Measurements from ENCODE around the gene D2HGDH. TPM values are rescaled to one million over a fixed set of nuclear protein-coding genes. Genes with fewer than 3 reads are reported as not detected.

The D2HGDH gene
- total RNA-seq: 19.6 TPM
- long read RNA-seq, transcript D2HGDH-201 (10 exons, 2,617 nt): major isoform, 25 of 40 reads
- long read RNA-seq, partial matches to known transcripts: 9 of 40 reads
- long read RNA-seq, other reads (novel, unspliced or antisense): 5 of 40 reads

- ATAC-seq (peak; percentile 95), DNase-seq (ENCODE audit: missing footprints) (peak; percentile 98)
- intact Hi-C loops (cut with DNase I): loop anchor here (1.0 to 5.0 kb wide), 3 partner anchors 47 to 143 kb away; partner anchors contain the start of gene DTYMK
Observed at GRCh38 chr2:241734467-241735208, at the start of gene D2HGDH. Gene D2HGDH, plus strand, starts transcription at chr2:241734630. Its CDS starts 595 bp downstream, at chr2:241735225.

DNA sequence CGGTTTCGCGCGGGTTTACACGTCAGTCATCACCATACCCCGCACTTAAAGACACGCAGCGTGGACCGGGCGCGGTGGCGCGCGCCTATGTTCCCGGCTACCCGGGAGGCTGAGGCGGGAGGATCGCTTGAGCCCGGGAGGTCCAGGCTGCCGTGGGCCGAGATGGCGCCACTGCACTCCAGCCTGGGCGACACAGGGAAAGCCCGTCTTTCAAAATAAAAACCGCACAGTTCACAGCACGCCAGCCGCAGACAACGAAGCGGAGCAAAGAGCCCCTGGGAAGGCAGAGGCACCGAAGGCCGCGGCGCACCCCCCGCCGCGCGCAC is 48.1 kb upstream of the D2HGDH start:
- no peak for DNase-seq (ENCODE audit: missing footprints)
- intact Hi-C loops (cut with DNase I): loop anchor here (1.0 to 5.0 kb wide), 2 partner anchors 46 to 49 kb away; partner anchors contain the start of genes ATG4B, D2HGDH and THAP4
- ATAC-seq: no peak

DNA sequence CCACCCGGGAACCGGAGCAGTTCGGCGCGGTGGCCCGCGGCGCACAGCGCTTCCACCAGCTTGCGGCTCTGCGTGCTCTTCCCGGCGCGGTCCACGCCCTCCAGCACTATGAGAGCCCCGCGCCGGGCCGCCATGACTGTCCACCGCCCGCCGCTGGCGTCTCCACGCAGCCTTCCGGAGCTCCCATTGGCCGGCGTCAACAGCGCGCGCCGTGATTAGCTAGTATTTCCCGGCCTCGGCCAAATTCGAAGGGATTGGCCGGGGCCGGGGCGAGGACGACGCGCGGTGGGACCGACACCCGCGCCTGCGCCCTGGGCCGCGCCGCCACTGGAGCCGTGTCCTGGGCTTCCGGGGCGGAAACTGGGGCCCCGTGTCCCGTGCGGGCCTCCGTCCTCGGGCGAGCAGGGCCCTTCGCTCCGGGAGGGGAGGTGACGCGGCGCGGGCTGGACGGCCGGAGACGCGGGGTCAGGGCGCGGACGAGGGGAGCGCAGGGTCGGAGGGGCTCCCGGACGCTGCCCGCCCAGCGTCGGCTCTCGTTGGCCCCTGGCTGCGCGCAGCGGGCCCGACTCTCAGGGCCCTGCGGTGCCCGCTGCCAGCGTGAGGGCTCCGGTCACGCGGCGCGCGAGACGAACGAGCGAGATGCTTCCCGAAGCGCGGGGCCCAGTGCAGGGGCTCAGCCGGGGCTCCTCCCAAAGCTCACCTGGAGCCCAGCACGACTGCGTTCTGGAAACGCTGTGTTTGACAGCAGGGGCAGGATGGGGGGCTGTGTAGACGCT is 47.6 kb upstream of the D2HGDH start, which contains the start of gene DTYMK:
Gene DTYMK, minus strand, starts transcription at position 166 of the 776 bp plus-strand sequence. Its CDS starts 32 bp downstream, at position 134.
- intact Hi-C loops (cut with DNase I): loop anchor here (1.0 to 5.0 kb wide), 2 partner anchors 45 to 50 kb away; partner anchors contain the start of genes ATG4B, D2HGDH and THAP4

GRCh38 chr2:241689306-241689705 is 45.1 kb upstream of the D2HGDH start:
- no peak for DNase-seq (ENCODE audit: missing footprints)
- intact Hi-C loops (cut with DNase I): loop anchor here (5.0 kb wide), 1 partner anchor 43 kb away; the partner anchor contains the start of gene D2HGDH
- no peak for ATAC-seq

More for the DNA sequence above, 47.6 kb upstream of the D2HGDH start, which contains the start of gene DTYMK:
- ATAC-seq: peak; percentile 99
- peak; percentile 99 for DNase-seq (ENCODE audit: missing footprints)

DNA sequence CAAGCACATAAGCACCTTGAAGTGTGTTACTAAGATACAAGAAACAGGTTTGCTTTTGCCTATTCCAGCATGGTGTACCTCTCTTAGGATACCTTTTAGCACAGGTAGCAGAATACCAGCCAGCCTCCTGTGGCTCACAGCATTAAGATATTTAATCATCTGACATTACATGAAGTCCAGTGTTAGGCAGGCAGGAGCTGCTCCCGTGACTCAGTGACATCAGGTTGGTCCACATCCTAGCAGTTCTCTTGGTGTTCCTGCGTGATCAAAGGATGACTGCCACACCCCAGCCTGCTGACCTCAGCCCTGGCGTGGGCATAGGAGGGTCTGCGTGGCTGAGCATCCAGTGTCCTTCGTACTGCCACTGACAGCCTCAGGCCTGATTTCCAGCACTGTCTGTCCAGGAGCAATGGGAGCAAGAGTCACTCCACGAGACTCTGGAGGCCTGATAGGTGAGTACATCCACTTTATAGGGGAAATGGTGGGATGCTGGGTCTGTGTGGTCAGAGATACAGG is 44.2 kb upstream of the D2HGDH start:
- intact Hi-C loops (cut with DNase I): loop anchor here (2.0 kb wide), 1 partner anchor 77 kb away; no protein-coding TSS in a partner anchor
- ATAC-seq (no peak), DNase-seq (ENCODE audit: missing footprints) (no peak)

DNA sequence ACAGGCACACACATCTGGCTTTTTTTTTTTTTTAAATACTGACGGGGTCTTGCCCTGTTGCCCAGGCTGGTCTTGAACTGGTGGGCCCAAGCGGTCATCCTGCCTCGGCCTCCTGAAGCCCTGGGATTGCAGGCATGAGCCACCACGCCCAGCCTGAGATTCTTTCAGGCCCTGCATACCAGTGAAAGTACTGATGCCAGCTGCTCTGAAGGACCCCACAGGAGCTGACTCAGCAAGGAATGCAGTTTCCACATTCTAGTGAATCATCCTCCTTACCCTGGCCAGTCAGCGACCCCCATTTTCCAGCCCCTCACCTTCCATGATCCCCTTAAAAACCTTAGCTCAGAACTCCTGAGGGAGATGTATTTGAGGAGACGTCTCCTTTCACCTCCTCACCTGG is 42.0 kb upstream of the D2HGDH start:
- DNase-seq (ENCODE audit: missing footprints): no peak
- no peak for ATAC-seq
- intact Hi-C loops (cut with DNase I): no loop called here

DNA sequence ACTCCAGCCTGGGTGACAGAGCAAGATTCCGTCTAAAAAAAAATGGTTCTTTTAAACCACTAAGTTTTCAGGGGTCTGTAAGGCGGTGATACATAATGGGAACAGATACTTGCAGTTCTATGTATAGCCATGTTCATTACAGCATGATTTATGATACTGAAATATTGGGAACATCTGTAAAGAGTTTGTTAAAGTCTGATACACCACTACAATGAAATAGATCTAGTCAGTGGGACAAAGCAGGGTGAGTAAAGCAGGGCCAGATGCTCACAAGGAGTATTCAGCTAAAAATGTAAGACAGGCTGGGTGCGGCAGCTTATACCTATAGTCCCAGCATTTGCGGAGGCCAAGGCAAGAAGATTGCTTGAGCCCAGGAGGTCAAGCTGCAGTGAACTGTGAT is 38.8 kb upstream of the D2HGDH start:
- ATAC-seq (no peak), DNase-seq (ENCODE audit: missing footprints) (no peak)

DNA sequence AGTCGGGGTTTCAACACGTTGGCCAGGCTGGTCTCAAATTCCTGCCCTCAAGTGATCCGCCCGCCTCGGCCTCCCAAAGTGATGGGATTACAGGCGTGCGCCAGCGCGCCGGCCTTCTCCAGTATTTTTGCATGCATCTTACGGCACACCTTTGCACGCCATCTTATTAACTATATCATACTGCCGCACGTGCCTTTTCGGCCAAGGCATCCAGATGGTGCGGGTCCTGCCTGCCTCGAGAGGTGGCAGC is 33.4 kb upstream of the D2HGDH start:
- DNase-seq (ENCODE audit: missing footprints): no peak
- no peak for ATAC-seq
- intact Hi-C loops (cut with DNase I): no loop called here

More for the DNA sequence above, 38.8 kb upstream of the D2HGDH start:
- intact Hi-C loops (cut with DNase I): no loop called here

DNA sequence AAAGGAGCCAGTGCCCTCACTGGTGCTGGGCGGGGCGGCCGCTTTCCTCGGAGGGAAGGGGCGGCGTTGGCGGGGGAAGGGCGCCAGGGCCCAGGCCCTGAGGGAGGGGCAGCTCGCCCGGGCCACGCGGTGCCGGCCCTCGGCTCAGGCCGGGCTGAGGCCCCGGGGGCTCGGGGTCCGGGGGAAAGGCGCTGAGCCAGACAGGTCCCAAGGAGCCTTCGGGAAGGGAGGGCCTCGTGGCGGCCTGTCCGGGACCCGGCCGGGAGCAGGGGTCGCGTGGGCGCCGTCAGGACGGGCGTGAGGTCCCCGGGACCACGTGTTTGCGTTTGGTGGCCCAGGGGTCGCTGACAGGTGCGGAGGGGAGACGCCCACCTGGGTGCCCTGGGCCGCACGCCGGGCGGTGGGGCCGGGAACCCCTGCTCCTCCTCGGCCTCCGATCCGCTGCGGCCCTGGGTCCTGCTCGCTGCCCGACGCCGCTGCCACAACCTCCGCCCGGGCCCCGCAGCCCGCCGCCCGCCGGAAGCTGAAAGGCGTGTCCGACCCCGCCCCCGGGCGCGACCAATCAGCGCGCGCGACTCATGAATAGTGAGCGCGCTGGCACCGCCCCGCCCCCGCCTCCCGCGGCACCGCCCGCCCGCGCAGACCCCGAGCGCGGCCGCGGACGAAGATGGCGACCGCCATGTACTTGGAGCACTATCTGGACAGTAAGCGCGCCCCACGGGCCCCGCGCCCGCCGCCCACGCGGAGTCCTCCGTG is 32.9 kb upstream of the D2HGDH start, which contains the start of gene ING5:
Gene ING5, plus strand, starts transcription at position 641 of the 756 bp plus-strand sequence. Its CDS starts 27 bp downstream, at position 668.
- peak; percentile 99 for DNase-seq (ENCODE audit: missing footprints)
- peak; percentile 89 for ATAC-seq
- intact Hi-C loops (cut with DNase I): no loop called here

- DNase-seq (ENCODE audit: missing footprints) (peak; percentile 94), ATAC-seq (peak; percentile 91)
- intact Hi-C loops (cut with DNase I): no loop called here
Observed at GRCh38 chr2:241702155-241703031, 32.0 kb upstream of the D2HGDH start.

GRCh38 chr2:241703032-241703604 is 31.3 kb upstream of the D2HGDH start:
- intact Hi-C loops (cut with DNase I): no loop called here
- peak; percentile 0 for ATAC-seq
- no peak for DNase-seq (ENCODE audit: missing footprints)

DNA sequence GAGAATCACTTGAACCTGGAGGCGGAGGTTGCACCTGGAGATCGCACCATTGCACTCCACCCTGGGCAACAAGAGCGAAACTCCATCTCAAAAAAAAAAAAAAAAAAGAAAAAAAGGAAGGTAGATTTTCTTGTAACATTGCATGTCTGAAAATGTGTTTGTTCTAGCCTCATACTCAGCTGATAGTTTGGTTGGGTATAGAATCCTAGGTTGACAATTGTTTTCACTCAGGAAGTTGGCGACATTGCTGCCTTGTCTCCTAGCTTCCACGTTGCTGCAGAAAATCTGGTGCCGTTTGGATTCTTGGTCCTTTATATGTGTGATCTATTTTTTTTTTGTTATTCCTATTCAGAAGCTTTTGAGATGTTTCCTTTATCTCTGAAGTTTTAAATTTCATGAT is 27.9 kb upstream of the D2HGDH start:
- DNase-seq (ENCODE audit: missing footprints): no peak
- intact Hi-C loops (cut with DNase I): no loop called here
- ATAC-seq: no peak

GRCh38 chr2:241708879-241709278 is 25.6 kb upstream of the D2HGDH start:
- ATAC-seq (no peak), DNase-seq (ENCODE audit: missing footprints) (no peak)
- intact Hi-C loops (cut with DNase I): no loop called here

DNA sequence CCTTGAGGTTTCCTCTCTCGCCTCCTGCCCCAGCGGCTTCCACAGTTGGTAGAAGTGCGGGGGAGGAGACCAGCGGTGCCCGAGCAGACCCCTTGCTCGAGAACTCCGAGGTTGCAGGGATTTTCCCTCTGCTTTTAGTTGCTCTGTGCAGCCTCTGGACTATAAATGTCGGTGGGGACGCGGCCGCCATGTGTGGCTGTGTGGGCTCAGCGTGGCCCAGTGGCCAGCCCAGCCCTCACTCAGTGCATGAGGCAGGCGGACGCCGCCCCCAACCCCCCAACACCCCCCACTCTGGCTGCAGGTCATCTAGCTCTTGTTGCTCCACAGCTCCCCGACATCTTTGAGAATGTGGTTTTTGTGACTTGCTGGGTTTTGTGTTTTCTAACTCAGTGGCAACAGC is 15.3 kb upstream of the D2HGDH start:
- ATAC-seq (no peak), DNase-seq (ENCODE audit: missing footprints) (no peak)
- intact Hi-C loops (cut with DNase I): no loop called here

DNA sequence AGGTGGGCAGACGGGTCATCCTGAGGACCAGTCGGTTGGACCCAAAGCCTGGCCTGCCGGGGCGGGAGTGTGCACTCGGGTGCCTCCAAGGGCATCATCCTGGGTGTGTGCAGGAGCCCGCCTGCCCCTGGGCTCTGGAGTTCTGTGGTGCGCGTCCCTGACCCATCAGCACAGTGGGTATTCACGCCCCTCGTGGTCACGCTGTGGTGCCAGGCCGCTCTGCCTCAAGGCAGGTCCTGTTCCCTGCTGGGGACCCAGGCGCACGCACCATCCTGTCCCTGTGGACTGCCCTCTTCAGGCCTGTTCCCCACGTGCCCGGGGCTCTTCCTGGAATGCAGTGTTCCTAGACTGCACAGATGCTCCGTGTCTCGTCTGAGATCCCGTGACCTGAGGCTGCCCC is 14.3 kb upstream of the D2HGDH start:
- ATAC-seq (peak; percentile 10), DNase-seq (ENCODE audit: missing footprints) (no peak)
- intact Hi-C loops (cut with DNase I): no loop called here

- ATAC-seq (peak; percentile 20), DNase-seq (ENCODE audit: missing footprints) (no peak)
- intact Hi-C loops (cut with DNase I): no loop called here
Observed at GRCh38 chr2:241720560-241720959, 13.9 kb upstream of the D2HGDH start.

- no peak for ATAC-seq
- no peak for DNase-seq (ENCODE audit: missing footprints)
- intact Hi-C loops (cut with DNase I): no loop called here
Observed at GRCh38 chr2:241721852-241722251, 12.6 kb upstream of the D2HGDH start.
